ENCODE measurements around the gene ZBTB5. TPM values are rescaled to one million over a fixed set of nuclear protein-coding genes. Genes with fewer than 3 reads are reported as not detected.

The ZBTB5 gene
- total and polyA plus RNA-seq, 8 donors: 2.2 to 16.5 (median 6.7) TPM; not detected in 1

GRCh38 chr9:37422289-37423104 lies 42.8 kb downstream of the ZBTB5 start, which contains the start of gene GRHPR:
Gene GRHPR, plus strand, starts transcription at chr9:37422696. Its CDS starts 55 bp downstream, at chr9:37422751.
- Histone ChIP-seq H3K27ac (peak within 1 kb of the TSS; percentile 72 to 89 (median 89)), H3K27me3 (no peaks in the 10 kb centered on the region), H3K4me3 (peak within 1 kb of the TSS; percentile 75 to 82 (median 80)), H3K36me3 (peaks cover 7 to 19% (median 17%) of the 10 kb centered on the region in 4 donors), H3K9me3 (no peaks in the 10 kb centered on the region), H3K4me1 (peaks cover 19 to 36% (median 31%) of the 10 kb centered on the region in 4 donors)
- DNase-seq: peak; percentile 91 to 96
- intact Hi-C loops (cut with DNase I; ENCODE audit: low total_unique reads): no loop called here
- 0 to 1% (median 0%) methylated on average over 29 to 56 of the region's 56 CpGs for WGBS, 5 donors
- TF ChIP-seq EP300 (IDR thresholded peaks at IDR 0.05): no peak
- TF ChIP-seq POLR2A (IDR thresholded peaks at IDR 0.05): peak in 1 of 4 donors; percentile 66
- TF ChIP-seq POLR2AphosphoS5 (IDR thresholded peaks at IDR 0.05): peak in 2 of 3 donors; percentile 88 to 92

- WGBS, 5 donors: 60 to 80% (median 65%) methylated on average over 5 to 8 of the region's 8 CpGs
- intact Hi-C loops (cut with DNase I; ENCODE audit: low total_unique reads): no loop called here
Measured at GRCh38 chr9:37421914-37422288, 43.3 kb downstream of the ZBTB5 start.

GRCh38 chr9:37420271-37421215 lies 44.7 kb downstream of the ZBTB5 start:
- H3K9me3 ChIP-seq: no peaks in the 10 kb centered on the region
- intact Hi-C loops (cut with DNase I; ENCODE audit: low total_unique reads): no loop called here
- H3K36me3 ChIP-seq: no peaks in the 10 kb centered on the region
- WGBS, 5 donors: 82 to 92% (median 83%) methylated on average over 12 of the region's 12 CpGs
- no peak for DNase-seq
- H3K4me1 ChIP-seq: peaks cover 19 to 34% (median 31%) of the 10 kb centered on the region in 4 donors
- H3K4me3 ChIP-seq: no peak overlapping the region
- no peaks in the 10 kb centered on the region for H3K27me3 ChIP-seq
- no peak for TF ChIP-seq POLR2AphosphoS5 (IDR thresholded peaks at IDR 0.05)
- TF ChIP-seq POLR2A (IDR thresholded peaks at IDR 0.05): no peak
- no peak for TF ChIP-seq EP300 (IDR thresholded peaks at IDR 0.05)
- TF ChIP-seq CTCF (IDR thresholded peaks at IDR 0.05): no peak
- no peak overlapping the region for H3K27ac ChIP-seq

More at GRCh38 chr9:37421914-37422288, 43.3 kb downstream of the ZBTB5 start:
- no peaks in the 10 kb centered on the region for H3K9me3 ChIP-seq
- peaks cover 1 to 14% (median 12%) of the 10 kb centered on the region in 4 donors for H3K36me3 ChIP-seq
- TF ChIP-seq POLR2AphosphoS5 (IDR thresholded peaks at IDR 0.05) (no peak), EP300 (IDR thresholded peaks at IDR 0.05) (no peak), POLR2A (IDR thresholded peaks at IDR 0.05) (no peak), CTCF (IDR thresholded peaks at IDR 0.05) (no peak)
- H3K4me3 ChIP-seq: peak overlapping the region; percentile 75 to 82 (median 80)
- H3K27me3 ChIP-seq: no peaks in the 10 kb centered on the region
- peak in 1 of 2 donors; percentile 32 for DNase-seq
- peak overlapping the region; percentile 72 to 89 (median 89) for H3K27ac ChIP-seq
- peaks cover 19 to 36% (median 31%) of the 10 kb centered on the region in 4 donors for H3K4me1 ChIP-seq

- H3K36me3 ChIP-seq: no peaks in the 10 kb centered on the region
- H3K27ac ChIP-seq: no peak overlapping the region
- intact Hi-C loops (cut with DNase I; ENCODE audit: low total_unique reads): loop anchor here (10.0 kb wide), 1 partner anchor 56 kb away; no protein-coding TSS in a partner anchor
- no peak overlapping the region for H3K4me3 ChIP-seq
- no peak for DNase-seq
- TF ChIP-seq CTCF (IDR thresholded peaks at IDR 0.05) (no peak), POLR2A (IDR thresholded peaks at IDR 0.05) (no peak), POLR2AphosphoS5 (IDR thresholded peaks at IDR 0.05) (no peak), EP300 (IDR thresholded peaks at IDR 0.05) (no peak)
- peaks cover 10 to 31% (median 24%) of the 10 kb centered on the region in 4 donors for H3K4me1 ChIP-seq
- no peaks in the 10 kb centered on the region for H3K9me3 ChIP-seq
- WGBS, 5 donors: 94 to 98% (median 97%) methylated on average over 5 of the region's 5 CpGs
- H3K27me3 ChIP-seq: no peaks in the 10 kb centered on the region
Measured at GRCh38 chr9:37419204-37419603, 46.0 kb downstream of the ZBTB5 start.
